ENCODE results near the gene RNF217.

- TF ChIP-seq, protein P1, sequence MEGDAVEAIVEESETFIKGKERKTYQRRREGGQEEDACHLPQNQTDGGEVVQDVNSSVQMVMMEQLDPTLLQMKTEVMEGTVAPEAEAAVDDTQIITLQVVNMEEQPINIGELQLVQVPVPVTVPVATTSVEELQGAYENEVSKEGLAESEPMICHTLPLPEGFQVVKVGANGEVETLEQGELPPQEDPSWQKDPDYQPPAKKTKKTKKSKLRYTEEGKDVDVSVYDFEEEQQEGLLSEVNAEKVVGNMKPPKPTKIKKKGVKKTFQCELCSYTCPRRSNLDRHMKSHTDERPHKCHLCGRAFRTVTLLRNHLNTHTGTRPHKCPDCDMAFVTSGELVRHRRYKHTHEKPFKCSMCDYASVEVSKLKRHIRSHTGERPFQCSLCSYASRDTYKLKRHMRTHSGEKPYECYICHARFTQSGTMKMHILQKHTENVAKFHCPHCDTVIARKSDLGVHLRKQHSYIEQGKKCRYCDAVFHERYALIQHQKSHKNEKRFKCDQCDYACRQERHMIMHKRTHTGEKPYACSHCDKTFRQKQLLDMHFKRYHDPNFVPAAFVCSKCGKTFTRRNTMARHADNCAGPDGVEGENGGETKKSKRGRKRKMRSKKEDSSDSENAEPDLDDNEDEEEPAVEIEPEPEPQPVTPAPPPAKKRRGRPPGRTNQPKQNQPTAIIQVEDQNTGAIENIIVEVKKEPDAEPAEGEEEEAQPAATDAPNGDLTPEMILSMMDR (IDR thresholded peaks at IDR 0.05) = no peak
- TF ChIP-seq POLR2A (IDR thresholded peaks at IDR 0.05) = no peak
Observed at GRCh38 chr6:124964764-124965105, 2.5 kb downstream of the RNF217 start.

Data from body of pancreas (tissue), 4 donors.